ENCODE measurements around the gene AAK1. TPM values are rescaled to one million over a fixed set of nuclear protein-coding genes. Genes with fewer than 3 reads are reported as not detected.
A peak's percentile ranks its signal among the peaks of the same experiment; 100 is the strongest.

The AAK1 gene
- total and polyA plus RNA-seq, 2 of the 13 experiments (the other 11 are each of a cell fraction or from before 2014, with no cell fraction given), result 9.8 to 10.3 TPM

- TF ChIP-seq ZNF614 (CRISPR knock-in tag; IDR thresholded peaks at IDR 0.05; ENCODE audit: borderline replicate concordance) (0 out of 2 replicates have a peak, but pooled peaks have one; percentile 48), GMEB1 (CRISPR knock-in tag; IDR thresholded peaks at IDR 0.05; ENCODE audit: borderline replicate concordance) (peak; percentile 57; the same call in 1 of the 2 replicates), KDM6A (CRISPR knock-in tag; IDR thresholded peaks at IDR 0.05; ENCODE audit: low read depth) (peak; percentile 58; the same call in 1 of the 2 replicates), ZNF430 (CRISPR knock-in tag; IDR thresholded peaks at IDR 0.05) (peak; percentile 78; the same call in 1 of the 2 replicates), RERE (CRISPR knock-in tag; IDR thresholded peaks at IDR 0.05; ENCODE audit: low read depth) (peak; percentile 33; the same call in 1 of the 2 replicates), ELF1 (CRISPR knock-in tag; IDR thresholded peaks at IDR 0.05) (0 out of 2 replicates have a peak, but pooled peaks have one; percentile 32), ZNF790 (CRISPR knock-in tag; IDR thresholded peaks at IDR 0.05; ENCODE audit: borderline replicate concordance) (0 out of 2 replicates have a peak, but pooled peaks have one; percentile 16), SNAPC2 (CRISPR knock-in tag; IDR thresholded peaks at IDR 0.05) (no peak), E2F2 (CRISPR knock-in tag; IDR thresholded peaks at IDR 0.05; ENCODE audit: borderline replicate concordance) (no peak), RARA (CRISPR knock-in tag; IDR thresholded peaks at IDR 0.05) (peak; percentile 89), PPARG (CRISPR knock-in tag; conservative IDR thresholded peaks at IDR 0.05) (peak; percentile 99), ZNF292 (CRISPR knock-in tag; IDR thresholded peaks at IDR 0.05; ENCODE audit: borderline replicate concordance, low read depth) (peak; percentile 81; the same call in 1 of the 2 replicates), GTF3A (CRISPR knock-in tag; conservative IDR thresholded peaks at IDR 0.05) (no peak), IRF2 (CRISPR knock-in tag; IDR thresholded peaks at IDR 0.05) (no peak), TFE3 (CRISPR knock-in tag; IDR thresholded peaks at IDR 0.05) (peak; percentile 75), ZBTB10 (CRISPR knock-in tag; IDR thresholded peaks at IDR 0.05; ENCODE audit: borderline replicate concordance) (peak; percentile 36; the same call in 1 of the 2 replicates)
These were observed 104.5 kb downstream of the AAK1 start (continued) for GRCh38 chr2:69538872-69539548.
